GM19193 (cell line): ENCODE results near the gene CACNA1I.

Experiments used
- POLR2A ChIP-seq: IDR thresholded peaks from 4 replicates; pipeline ENCODE4 v1.6.1; 2011; ENCODE audit not compliant: insufficient read depth, insufficient read length; ENCODE audit errors: extremely low read depth

The CACNA1I gene

GRCh38 chr22:39600491-39601179 is 30.1 kb downstream of the CACNA1I start:
- TF ChIP-seq POLR2A = no peak

- no peak for TF ChIP-seq POLR2A
Measured at GRCh38 chr22:39601180-39601535, 30.6 kb downstream of the CACNA1I start.

DNA sequence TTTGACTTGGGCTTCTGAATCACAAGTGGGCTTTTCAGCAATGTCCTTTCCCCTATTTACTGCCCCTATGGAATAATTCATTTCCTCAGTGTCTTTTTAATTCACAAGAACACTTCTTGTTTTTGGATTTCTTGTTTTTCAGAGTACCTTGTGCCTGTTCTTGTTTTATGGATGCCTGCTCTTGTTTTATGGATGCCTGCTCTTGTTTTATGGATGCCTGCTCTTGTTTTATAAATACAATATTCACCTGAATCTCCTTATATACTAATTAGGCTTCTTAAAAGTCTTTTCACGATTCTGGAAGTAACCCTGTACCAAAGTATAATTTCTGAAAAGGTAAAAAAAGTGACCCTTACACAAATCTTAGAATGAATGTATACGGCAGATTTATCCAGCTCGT is 32.8 kb downstream of the CACNA1I start:
- no peak for TF ChIP-seq POLR2A

DNA sequence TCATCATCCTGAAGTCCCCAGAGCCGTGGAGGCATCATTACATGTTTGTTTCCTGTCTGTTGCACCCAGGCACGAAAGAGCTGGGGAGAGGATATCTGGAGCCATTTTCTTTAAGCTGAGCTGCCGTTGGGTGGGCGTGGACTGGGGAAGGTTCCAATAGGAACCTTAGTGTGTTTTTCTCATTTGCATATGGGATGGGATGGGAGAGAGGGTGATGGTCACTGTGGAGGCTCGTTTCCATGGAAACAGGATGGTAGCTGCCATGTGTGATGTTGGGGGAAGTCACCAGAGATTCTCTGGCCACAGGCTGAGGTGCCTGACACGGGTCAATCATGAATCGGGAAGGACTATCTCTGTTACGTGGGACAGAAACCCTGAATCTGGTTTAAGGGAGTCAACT is 39.7 kb downstream of the CACNA1I start:
- no peak for TF ChIP-seq POLR2A

GRCh38 chr22:39610766-39611165 is 40.2 kb downstream of the CACNA1I start:
- no peak for TF ChIP-seq POLR2A

DNA sequence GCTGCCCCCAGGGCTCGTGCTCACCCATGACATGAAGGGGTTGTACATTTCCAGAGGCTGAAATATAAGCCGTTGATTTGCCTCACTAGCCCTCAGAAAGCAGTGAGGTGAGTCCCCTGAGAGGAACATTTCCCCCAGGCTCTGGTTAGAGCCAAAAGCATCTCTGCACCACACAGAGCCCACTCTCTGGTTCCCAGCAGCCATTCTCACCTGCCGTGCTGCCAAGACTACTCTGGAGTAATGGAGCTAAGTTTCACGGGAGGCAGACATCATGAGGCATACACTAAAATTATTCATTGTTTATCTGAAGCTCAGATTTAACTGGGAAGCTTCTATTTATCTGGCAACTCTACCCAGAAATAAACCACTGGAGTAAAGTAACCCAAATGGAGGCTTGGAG is 40.8 kb downstream of the CACNA1I start:
- TF ChIP-seq POLR2A = no peak

- TF ChIP-seq POLR2A = no peak
Measured at GRCh38 chr22:39612811-39613548, 42.4 kb downstream of the CACNA1I start.

GRCh38 chr22:39613549-39613921 is 43.0 kb downstream of the CACNA1I start:
- no peak for TF ChIP-seq POLR2A

- no peak for TF ChIP-seq POLR2A
Measured at GRCh38 chr22:39614442-39614841, 43.9 kb downstream of the CACNA1I start.

- no peak for TF ChIP-seq POLR2A
Measured at GRCh38 chr22:39616051-39616450, 45.5 kb downstream of the CACNA1I start.

- TF ChIP-seq POLR2A = no peak
Measured at GRCh38 chr22:39616781-39617180, 46.2 kb downstream of the CACNA1I start.

- no peak for TF ChIP-seq POLR2A
Measured at GRCh38 chr22:39617342-39617741, 46.8 kb downstream of the CACNA1I start.

DNA sequence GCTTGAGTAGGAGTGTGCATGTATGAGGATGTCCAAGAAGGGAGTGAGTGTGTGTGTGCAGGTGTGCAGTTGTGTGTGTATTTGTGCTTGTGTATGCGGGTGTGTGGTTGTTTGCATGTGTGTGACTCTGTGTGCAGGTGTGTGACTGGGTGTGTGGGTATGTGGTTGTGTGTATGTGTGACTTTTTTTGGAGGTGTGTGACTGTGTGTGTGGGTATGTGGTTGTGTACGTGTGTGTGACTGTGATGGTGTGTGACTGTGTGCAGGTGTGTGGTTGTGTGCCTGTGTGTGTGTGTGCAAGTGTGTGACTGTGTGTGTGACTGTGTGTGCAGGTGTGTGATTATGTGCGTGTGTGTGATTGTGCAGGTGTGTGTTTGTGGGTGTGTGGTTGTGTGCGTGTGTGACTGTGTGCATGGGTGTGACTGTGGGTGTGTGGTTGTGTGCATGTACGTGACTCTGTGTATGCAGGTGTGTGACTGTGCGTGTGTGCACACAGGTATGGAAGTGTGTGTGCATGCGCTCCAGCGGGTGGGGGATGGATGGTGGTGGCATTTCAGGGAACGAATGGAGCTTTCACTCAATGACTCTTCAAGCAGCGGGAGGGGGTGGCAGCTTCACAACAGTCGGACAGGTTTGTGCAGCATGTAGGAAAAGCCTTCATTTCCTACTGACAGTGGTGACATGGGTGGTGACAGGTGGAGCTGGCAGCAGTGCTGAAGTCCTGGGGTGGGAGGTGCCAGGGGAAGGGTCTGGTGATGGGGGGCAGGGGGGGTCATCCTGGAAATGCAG is 47.6 kb downstream of the CACNA1I start:
- TF ChIP-seq POLR2A = no peak

DNA sequence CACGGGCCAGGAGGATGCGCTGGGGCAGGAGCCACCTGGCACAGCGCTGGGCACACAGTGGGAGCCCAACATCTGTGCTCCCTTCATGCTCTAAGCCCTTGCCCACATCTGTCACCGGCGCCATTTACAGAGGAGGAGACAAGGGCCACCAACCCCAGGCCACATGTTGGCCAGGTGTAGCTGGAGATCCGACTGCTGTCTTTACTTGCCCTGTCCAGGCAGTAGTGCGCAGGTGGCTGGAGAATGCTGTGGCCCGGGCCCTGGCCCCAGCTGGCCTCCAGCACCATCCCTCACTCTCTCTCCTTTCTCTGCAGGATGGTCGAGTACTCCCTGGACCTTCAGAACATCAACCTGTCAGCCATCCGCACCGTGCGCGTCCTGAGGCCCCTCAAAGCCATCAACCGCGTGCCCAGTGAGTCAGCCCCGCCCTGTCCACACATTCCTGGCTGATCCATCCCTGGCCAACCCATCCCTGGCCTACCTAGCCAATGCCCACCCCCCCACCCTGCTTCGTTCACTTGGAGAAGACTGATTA is 48.5 kb downstream of the CACNA1I start:
- no peak for TF ChIP-seq POLR2A

GRCh38 chr22:39620924-39621690 is 50.6 kb downstream of the CACNA1I start:
- TF ChIP-seq POLR2A = no peak
